Tibial nerve (tissue), 4 donors: ENCODE results near the gene FYCO1. TPM values are rescaled to one million over a fixed set of nuclear protein-coding genes. Genes with fewer than 3 reads are reported as not detected.

Experiments used
- DNase-seq, 2 donors: peaks; one replicate each; pipeline ENCODE4 v3.0.0-alpha.2; 2019; ENCODE audit warnings: low spot score in 2 of 2
- H3K27ac ChIP-seq, 4 donors: fragments of 200-600 bp; sonication (generic) in 3 of 4; one replicate each; pipeline ENCODE4 v1.5.1; 2017 to 2019; ENCODE audit warnings: mild to moderate bottlenecking in 1 of 4
- H3K27me3 ChIP-seq, 2 donors: fragments of 200-600 bp; sonication (generic) in 1 of 2; one replicate each; pipeline versions ENCODE4 v1.5.1 to v1.6.0; 2017 to 2019
- H3K36me3 ChIP-seq, 3 donors: fragments of 200-600 bp; sonication (generic); one replicate each; pipeline ENCODE4 v1.5.1; 2018 to 2019
- H3K4me1 ChIP-seq, 4 donors: fragments of 200-600 bp; sonication (generic) in 3 of 4; one replicate each; pipeline ENCODE4 v1.5.1; 2017 to 2019
- H3K4me3 ChIP-seq, 4 donors: fragments of 200-600 bp; sonication (generic) in 3 of 4; one replicate each; pipeline ENCODE4 v1.5.1; 2017 to 2019; ENCODE audit warnings: mild to moderate bottlenecking in 1 of 4, moderate library complexity in 1 of 4
- H3K9me3 ChIP-seq, 4 donors: fragments of 200-600 bp; sonication (generic) in 3 of 4; one replicate each; pipeline ENCODE4 v1.5.1; 2017 to 2019
- EP300 ChIP-seq, 2 donors: sonication (generic); formaldehyde crosslinking; IDR thresholded peaks; one replicate each; pipeline ENCODE4 v1.6.1; 2017; ENCODE audit warnings: antibody characterized with exemption in 2 of 2, mild to moderate bottlenecking in 1 of 2
- POLR2A ChIP-seq, 2 donors: fragments of 450-650 bp; IDR thresholded peaks; one replicate each; pipeline ENCODE4 v1.6.1; 2017; ENCODE audit warnings: antibody characterized with exemption in 2 of 2, mild to moderate bottlenecking in 2 of 2, moderate library complexity in 2 of 2
- WGBS, 2 donors: methylation state at CpG; one replicate each; pipeline ENCODE4 v1.1.5; 2018; 5-methylcytosine and 5-hydroxymethylcytosine counted together
- total RNA-seq, 4 donors: library from RNA; depleted of rRNA; stranded (reverse); fragments of >200 nt; gene quantifications; one replicate each; pipeline ENCODE4 v1.1.0, GENCODE V29; 2016
- TF ChIP-seq, protein P1 (sequence below), 5 experiments: fragments of 200-600 bp in 3 of 5; fragments of 450-650 bp in 2 of 5; sonication (generic) in 3 of 5; IDR thresholded peaks; one replicate each; pipeline ENCODE4 v1.5.1; 2016 to 2019; ENCODE audit warnings: antibody characterized with exemption in 5 of 5, mild to moderate bottlenecking in 3 of 5, moderate library complexity in 2 of 5

The FYCO1 gene
- total RNA-seq, 4 donors from 2014 or later, result 61.7 to 85.2 (median 67.9) TPM

DNA sequence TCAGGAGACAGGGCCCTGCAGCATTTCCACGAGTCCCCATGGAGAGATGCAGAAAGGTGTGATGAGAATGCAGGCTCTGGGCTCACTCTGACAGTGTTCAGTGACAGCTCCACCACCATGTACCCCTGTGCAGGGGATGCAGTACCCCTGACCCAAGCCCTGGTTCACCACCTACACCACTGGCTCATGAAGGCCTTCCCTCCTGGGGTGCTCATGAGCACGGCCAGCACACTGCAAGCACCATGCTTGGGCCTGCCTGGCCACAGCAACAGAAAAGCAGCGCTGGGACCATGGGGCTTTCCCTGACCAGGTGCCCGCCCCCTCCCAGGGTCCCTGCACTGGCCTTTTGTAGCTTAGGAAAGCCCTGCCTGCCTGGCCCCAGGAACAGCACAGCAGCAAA, 46.2 kb downstream of the FYCO1 start:
- Histone ChIP-seq H3K36me3 (peaks cover 4 to 99% (median 17%) of the 10 kb centered on the region in 3 donors), H3K27ac (no peak overlapping the region), H3K4me1 (no peaks in the 10 kb centered on the region), H3K9me3 (no peaks in the 10 kb centered on the region), H3K4me3 (no peak overlapping the region), H3K27me3 (no peaks in the 10 kb centered on the region)
- DNase-seq, result no peak
- TF ChIP-seq EP300 (IDR thresholded peaks at IDR 0.05), result no peak
- TF ChIP-seq, protein P1, sequence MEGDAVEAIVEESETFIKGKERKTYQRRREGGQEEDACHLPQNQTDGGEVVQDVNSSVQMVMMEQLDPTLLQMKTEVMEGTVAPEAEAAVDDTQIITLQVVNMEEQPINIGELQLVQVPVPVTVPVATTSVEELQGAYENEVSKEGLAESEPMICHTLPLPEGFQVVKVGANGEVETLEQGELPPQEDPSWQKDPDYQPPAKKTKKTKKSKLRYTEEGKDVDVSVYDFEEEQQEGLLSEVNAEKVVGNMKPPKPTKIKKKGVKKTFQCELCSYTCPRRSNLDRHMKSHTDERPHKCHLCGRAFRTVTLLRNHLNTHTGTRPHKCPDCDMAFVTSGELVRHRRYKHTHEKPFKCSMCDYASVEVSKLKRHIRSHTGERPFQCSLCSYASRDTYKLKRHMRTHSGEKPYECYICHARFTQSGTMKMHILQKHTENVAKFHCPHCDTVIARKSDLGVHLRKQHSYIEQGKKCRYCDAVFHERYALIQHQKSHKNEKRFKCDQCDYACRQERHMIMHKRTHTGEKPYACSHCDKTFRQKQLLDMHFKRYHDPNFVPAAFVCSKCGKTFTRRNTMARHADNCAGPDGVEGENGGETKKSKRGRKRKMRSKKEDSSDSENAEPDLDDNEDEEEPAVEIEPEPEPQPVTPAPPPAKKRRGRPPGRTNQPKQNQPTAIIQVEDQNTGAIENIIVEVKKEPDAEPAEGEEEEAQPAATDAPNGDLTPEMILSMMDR (IDR thresholded peaks at IDR 0.05), result no peak
- no peak for TF ChIP-seq POLR2A (IDR thresholded peaks at IDR 0.05)
- WGBS, 2 donors, result 92 to 98% methylated on average over 4 of the region's 4 CpGs

DNA sequence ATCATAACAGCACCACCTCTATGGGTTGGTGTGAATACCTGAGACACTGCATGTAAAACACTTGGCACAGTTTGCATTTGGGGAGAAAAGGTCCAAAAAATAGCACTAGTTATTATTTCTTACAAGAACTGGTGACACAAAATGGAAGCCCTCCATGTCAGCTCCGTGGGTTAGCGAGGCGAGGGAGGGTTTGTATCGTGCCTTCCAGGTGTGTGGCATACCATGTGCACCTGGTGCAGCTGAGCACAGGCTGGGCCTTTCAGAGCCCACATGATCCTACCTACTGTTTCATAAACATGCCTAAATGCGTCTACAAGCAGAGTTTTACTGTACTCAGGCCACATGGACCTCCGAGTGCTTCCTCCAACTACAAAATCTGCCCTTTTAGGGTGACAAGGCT, 46.7 kb downstream of the FYCO1 start:
- Histone ChIP-seq H3K36me3 (peaks cover 3 to 94% (median 13%) of the 10 kb centered on the region in 3 donors), H3K4me1 (no peaks in the 10 kb centered on the region), H3K27ac (no peak overlapping the region), H3K9me3 (no peaks in the 10 kb centered on the region), H3K27me3 (no peaks in the 10 kb centered on the region), H3K4me3 (no peak overlapping the region)
- no peak for DNase-seq
- no peak for TF ChIP-seq EP300 (IDR thresholded peaks at IDR 0.05)
- TF ChIP-seq, protein P1 (IDR thresholded peaks at IDR 0.05), result no peak
- 96 to 97% methylated on average over 6 of the region's 6 CpGs for WGBS, 2 donors

DNA sequence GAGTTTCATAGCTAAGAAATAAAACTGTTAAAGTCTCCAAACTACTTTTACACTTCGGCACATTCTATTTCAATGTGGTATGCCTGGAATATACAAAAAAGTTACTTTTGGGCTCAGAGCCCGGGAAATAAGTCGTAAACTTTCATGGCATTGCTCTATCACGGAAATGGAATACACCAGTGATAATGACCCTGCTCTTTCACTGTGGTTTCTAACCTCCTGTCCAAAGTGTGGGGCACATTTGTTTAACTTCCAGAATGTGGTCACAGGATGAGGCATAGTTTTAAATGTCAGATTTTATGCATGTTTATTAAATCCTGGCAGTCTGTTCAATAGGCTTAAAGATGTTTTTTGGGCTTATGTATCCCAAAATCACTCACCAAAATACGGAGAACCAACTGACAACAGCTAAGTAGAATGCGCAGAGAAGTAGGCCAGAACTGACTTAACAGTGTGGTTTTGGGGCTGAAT, 47.3 kb downstream of the FYCO1 start:
- no peak for DNase-seq
- no peaks in the 10 kb centered on the region for H3K4me1 ChIP-seq
- H3K27ac ChIP-seq, result no peak overlapping the region
- H3K4me3 ChIP-seq, result no peak overlapping the region
- H3K36me3 ChIP-seq, result peaks cover 3 to 92% (median 9%) of the 10 kb centered on the region in 3 donors
- no peaks in the 10 kb centered on the region for H3K9me3 ChIP-seq
- TF ChIP-seq POLR2A (IDR thresholded peaks at IDR 0.05) (no peak), EP300 (IDR thresholded peaks at IDR 0.05) (no peak)
- TF ChIP-seq, protein P1 (IDR thresholded peaks at IDR 0.05), result no peak
- no peaks in the 10 kb centered on the region for H3K27me3 ChIP-seq
- WGBS, 2 donors, result 70 to 89% methylated on average over 6 of the region's 6 CpGs

DNA sequence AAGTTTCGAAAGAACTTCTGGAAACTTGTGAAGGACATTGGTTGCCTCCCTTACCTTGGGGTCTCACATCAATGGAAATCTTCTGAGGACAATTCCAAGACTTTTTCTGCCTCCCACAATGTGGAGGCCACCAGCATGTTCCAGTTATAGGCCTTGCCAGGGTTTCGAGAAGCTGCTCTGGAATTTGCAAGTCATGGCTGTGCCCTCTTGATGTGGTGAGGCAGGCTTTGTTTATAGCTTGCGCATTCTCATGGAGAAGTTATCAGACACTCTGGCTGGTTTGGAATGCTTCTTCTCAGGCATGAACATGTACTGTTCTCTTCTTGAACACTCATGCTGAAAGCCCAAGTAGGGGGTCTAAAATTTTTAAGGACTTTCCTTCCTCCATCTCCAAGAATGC, 48.3 kb downstream of the FYCO1 start:
- H3K9me3 ChIP-seq, result no peaks in the 10 kb centered on the region
- no peak overlapping the region for H3K27ac ChIP-seq
- no peaks in the 10 kb centered on the region for H3K4me1 ChIP-seq
- WGBS, 2 donors, result 86 to 100% methylated on average over 3 of the region's 3 CpGs
- no peaks in the 10 kb centered on the region for H3K27me3 ChIP-seq
- H3K36me3 ChIP-seq, result peaks cover 2 to 92% (median 7%) of the 10 kb centered on the region in 3 donors
- TF ChIP-seq POLR2A (IDR thresholded peaks at IDR 0.05), result no peak
- TF ChIP-seq, protein P1 (IDR thresholded peaks at IDR 0.05), result no peak
- TF ChIP-seq EP300 (IDR thresholded peaks at IDR 0.05), result no peak
- no peak for DNase-seq
- no peak overlapping the region for H3K4me3 ChIP-seq

DNA sequence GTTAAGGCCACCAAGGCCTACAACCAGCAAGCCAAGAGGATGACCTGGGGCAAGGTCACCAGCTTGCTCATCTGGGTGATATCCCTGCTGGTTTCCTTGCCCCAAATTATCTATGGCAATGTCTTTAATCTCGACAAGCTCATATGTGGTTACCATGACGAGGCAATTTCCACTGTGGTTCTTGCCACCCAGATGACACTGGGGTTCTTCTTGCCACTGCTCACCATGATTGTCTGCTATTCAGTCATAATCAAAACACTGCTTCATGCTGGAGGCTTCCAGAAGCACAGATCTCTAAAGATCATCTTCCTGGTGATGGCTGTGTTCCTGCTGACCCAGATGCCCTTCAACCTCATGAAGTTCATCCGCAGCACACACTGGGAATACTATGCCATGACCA, 48.7 kb downstream of the FYCO1 start:
- no peak for DNase-seq
- Histone ChIP-seq H3K27me3 (no peaks in the 10 kb centered on the region), H3K4me3 (no peak overlapping the region), H3K27ac (no peak overlapping the region), H3K4me1 (no peaks in the 10 kb centered on the region), H3K9me3 (no peaks in the 10 kb centered on the region), H3K36me3 (peaks cover 0 to 92% (median 5%) of the 10 kb centered on the region in 3 donors)
- no peak for TF ChIP-seq EP300 (IDR thresholded peaks at IDR 0.05)
- TF ChIP-seq POLR2A (IDR thresholded peaks at IDR 0.05), result no peak
- WGBS, 2 donors, result 97 to 100% methylated on average over 3 of the region's 3 CpGs

DNA sequence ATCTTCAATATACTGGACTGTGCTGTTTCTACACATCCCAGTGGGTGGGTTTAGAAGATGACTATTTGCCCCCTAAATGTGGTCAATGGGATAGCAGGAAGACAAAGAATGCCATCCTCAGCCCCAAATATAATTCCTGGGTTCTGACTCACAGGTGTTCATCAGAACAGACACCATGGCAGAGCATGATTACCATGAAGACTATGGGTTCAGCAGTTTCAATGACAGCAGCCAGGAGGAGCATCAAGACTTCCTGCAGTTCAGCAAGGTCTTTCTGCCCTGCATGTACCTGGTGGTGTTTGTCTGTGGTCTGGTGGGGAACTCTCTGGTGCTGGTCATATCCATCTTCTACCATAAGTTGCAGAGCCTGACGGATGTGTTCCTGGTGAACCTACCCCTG, 49.3 kb downstream of the FYCO1 start:
- 100% methylated on average over 1 of the region's 1 CpG for WGBS, 2 donors
- Histone ChIP-seq H3K36me3 (peaks cover 0 to 92% (median 5%) of the 10 kb centered on the region in 3 donors), H3K27ac (no peak overlapping the region), H3K4me1 (no peaks in the 10 kb centered on the region), H3K4me3 (no peak overlapping the region), H3K9me3 (no peaks in the 10 kb centered on the region), H3K27me3 (no peaks in the 10 kb centered on the region)
- no peak for TF ChIP-seq EP300 (IDR thresholded peaks at IDR 0.05)
- DNase-seq, result no peak
